Fibroblast of lung (primary cell): Measurements from ENCODE around the gene PCSK5.

Experiments used
- CTCF ChIP-seq, 2 donors: IDR thresholded peaks in 1 of 2; conservative IDR thresholded peaks in 1 of 2; 1 replicate in 1 of 2; 2 replicates in 1 of 2; pipeline ENCODE4 v1.5.1; 2011 to 2012; ENCODE audit warnings: low read length in 2 of 2, control low read depth in 1 of 2, inconsistent platforms in 1 of 2, low read depth in 1 of 2, mild to moderate bottlenecking in 1 of 2
- EZH2 ChIP-seq: IDR thresholded peaks from 2 replicates; pipeline ENCODE4 v1.5.1; 2012; ENCODE audit warnings: low read length, control low read depth, mild to moderate bottlenecking; ENCODE audit errors: missing control alignments

- TF ChIP-seq CTCF (conservative IDR thresholded peaks at IDR 0.05 in 1 of 2, IDR thresholded peaks at IDR 0.05 in 1 of 2; ENCODE audit: low read depth in 1 of 2, low read length in 2 of 2), result peak; percentile 42 to 62
- TF ChIP-seq EZH2, result no peak
Observed at GRCh38 chr9:76403352-76403751, 512.9 kb downstream of the PCSK5 start.
